Testis (tissue), 2 donors: Measurements from ENCODE around the gene LBP.

Experiments
- CTCF ChIP-seq, 3 experiments: fragments of 450-650 bp in 2 of 3; fragments of 200-600 bp in 1 of 3; sonication (generic) in 1 of 3; IDR thresholded peaks; one replicate each; pipeline ENCODE4 v1.5.1; 2016 to 2019; ENCODE audit warnings: antibody characterized with exemption in 3 of 3, mild to moderate bottlenecking in 2 of 3, moderate library complexity in 1 of 3
- POLR2A ChIP-seq: fragments of 450-650 bp; IDR thresholded peaks from one replicate; pipeline ENCODE4 v1.6.1; 2017; ENCODE audit warnings: antibody characterized with exemption, mild to moderate bottlenecking, moderate library complexity

- TF ChIP-seq CTCF (IDR thresholded peaks at IDR 0.05) = no peak
- TF ChIP-seq POLR2A = no peak
Measured at GRCh38 chr20:38346247-38346651, at the start of gene LBP.
